KMS-11 (cell line): ENCODE measurements around the gene KDM3A.

Experiments used
- H2AFZ ChIP-seq: fragments of 200-600 bp; sonication (generic); 2 replicates; pipeline ENCODE4 v1.6.1; 2016; ENCODE audit warnings: antibody characterized with exemption, mixed run types, low read depth
- H3K27ac ChIP-seq: fragments of 200-600 bp; sonication (generic); 2 replicates; pipeline ENCODE4 v1.6.1; 2016; ENCODE audit warnings: mild to moderate bottlenecking, mixed run types
- H3K27me3 ChIP-seq: fragments of 200-600 bp; sonication (generic); 2 replicates; pipeline ENCODE4 v1.6.1; 2017; ENCODE audit warnings: mild to moderate bottlenecking, low read depth, mixed run types, moderate library complexity; ENCODE audit not compliant: insufficient read depth
- H3K36me3 ChIP-seq: fragments of 200-600 bp; sonication (generic); 2 replicates; pipeline ENCODE4 v1.6.1; 2017; ENCODE audit warnings: mild to moderate bottlenecking, mixed run types; ENCODE audit not compliant: insufficient read depth
- H3K4me1 ChIP-seq: fragments of 200-600 bp; sonication (generic); 2 replicates; pipeline ENCODE4 v1.6.1; 2016; ENCODE audit warnings: mild to moderate bottlenecking, low read depth, mixed run types; ENCODE audit not compliant: poor library complexity, severe bottlenecking
- H3K4me2 ChIP-seq: fragments of 200-600 bp; sonication (generic); 2 replicates; pipeline ENCODE4 v1.7.0; 2016; ENCODE audit warnings: mild to moderate bottlenecking, mixed run types
- H3K4me3 ChIP-seq: fragments of 200-600 bp; sonication (generic); IDR thresholded peaks from 2 replicates; pipeline ENCODE4 v1.6.1; 2017; ENCODE audit warnings: low read depth, low read length, mixed read lengths; ENCODE audit not compliant: insufficient read depth
- H3K79me2 ChIP-seq: fragments of 200-600 bp; sonication (generic); 2 replicates; pipeline ENCODE4 v1.6.1; 2016; ENCODE audit warnings: low read depth, mixed run types; ENCODE audit not compliant: insufficient read depth
- H3K9ac ChIP-seq: fragments of 200-600 bp; sonication (generic); 2 replicates; pipeline ENCODE4 v1.6.1; 2016; ENCODE audit warnings: mild to moderate bottlenecking, mixed run types
- H4K20me1 ChIP-seq: fragments of 200-600 bp; sonication (generic); 2 replicates; pipeline ENCODE4 v1.6.1; 2016; ENCODE audit warnings: mild to moderate bottlenecking, mixed run types; ENCODE audit not compliant: insufficient read depth
- CTCF ChIP-seq: fragments of 200-600 bp; sonication (generic); conservative IDR thresholded peaks from 2 replicates; pipeline ENCODE4 v1.6.1; 2017; ENCODE audit warnings: low read depth, mild to moderate bottlenecking, antibody characterized with exemption, low read length, moderate library complexity, mixed read lengths

Gene KDM3A

GRCh38 chr2:86397986-86398385, 43.2 kb upstream of the KDM3A start:
- TF ChIP-seq CTCF: no peak
- no peaks in the 10 kb centered on the region for H4K20me1 ChIP-seq
- no peak overlapping the region for H3K9ac ChIP-seq
- H3K4me3 ChIP-seq: no peak overlapping the region
- no peaks in the 10 kb centered on the region for H3K36me3 ChIP-seq
- H3K79me2 ChIP-seq: no peaks in the 10 kb centered on the region
- no peaks in the 10 kb centered on the region for H3K27me3 ChIP-seq
- no peak overlapping the region for H3K27ac ChIP-seq
- H3K4me1 ChIP-seq: peaks cover 11% of the 10 kb centered on the region
- no peak overlapping the region for H3K4me2 ChIP-seq
- no peak overlapping the region for H2AFZ ChIP-seq

GRCh38 chr2:86398500-86399474, 42.4 kb upstream of the KDM3A start:
- no peaks in the 10 kb centered on the region for H3K27me3 ChIP-seq
- H4K20me1 ChIP-seq: no peaks in the 10 kb centered on the region
- H3K79me2 ChIP-seq: no peaks in the 10 kb centered on the region
- no peak overlapping the region for H2AFZ ChIP-seq
- TF ChIP-seq CTCF: no peak
- H3K36me3 ChIP-seq: no peaks in the 10 kb centered on the region
- H3K4me3 ChIP-seq: no peak overlapping the region
- no peak overlapping the region for H3K9ac ChIP-seq
- H3K4me1 ChIP-seq: peaks cover 6% of the 10 kb centered on the region
- H3K4me2 ChIP-seq: no peak overlapping the region
- no peak overlapping the region for H3K27ac ChIP-seq

- Histone ChIP-seq H3K27ac (no peak overlapping the region), H3K9ac (no peak overlapping the region), H4K20me1 (no peaks in the 10 kb centered on the region), H3K79me2 (no peaks in the 10 kb centered on the region), H3K36me3 (no peaks in the 10 kb centered on the region), H3K4me2 (no peak overlapping the region), H3K4me3 (no peak overlapping the region), H3K27me3 (no peaks in the 10 kb centered on the region), H2AFZ (no peak overlapping the region), H3K4me1 (no peaks in the 10 kb centered on the region)
- TF ChIP-seq CTCF: no peak
Observed at GRCh38 chr2:86400321-86400720, 40.9 kb upstream of the KDM3A start.

GRCh38 chr2:86410581-86410980, 30.6 kb upstream of the KDM3A start:
- Histone ChIP-seq H4K20me1 (no peaks in the 10 kb centered on the region), H3K27ac (no peak overlapping the region), H2AFZ (no peak overlapping the region), H3K4me1 (no peaks in the 10 kb centered on the region), H3K79me2 (no peaks in the 10 kb centered on the region), H3K27me3 (no peaks in the 10 kb centered on the region), H3K4me3 (no peak overlapping the region), H3K9ac (no peak overlapping the region), H3K4me2 (no peak overlapping the region), H3K36me3 (no peaks in the 10 kb centered on the region)
- TF ChIP-seq CTCF: no peak
